ENCODE measurements around the gene FITM2. TPM values are rescaled to one million over a fixed set of nuclear protein-coding genes. Genes with fewer than 3 reads are reported as not detected.

The FITM2 gene
- total and polyA plus RNA-seq, 12 donors: 2.7 to 33.4 (median 18.5) TPM

GRCh38 chr20:44345147-44345546 is 34.1 kb upstream of the FITM2 start:
- Histone ChIP-seq H3K9me3 (replicated peaks in 1 of 3) (no peaks in the 10 kb centered on the region), H3K4me1 (replicated peaks in 1 of 2) (no peaks in the 10 kb centered on the region), H3K27ac (no peak overlapping the region), H3K4me3 (no peak overlapping the region), H3K36me3 (replicated peaks in 1 of 2) (no peaks in the 10 kb centered on the region), H3K27me3 (no peaks in the 10 kb centered on the region)
- no peak for DNase-seq
- WGBS, 4 donors: 82 to 92% (median 89%) methylated on average over 7 to 8 of the region's 8 CpGs
- intact Hi-C loops (cut with DNase I): no loop called here
- TF ChIP-seq, protein P1, sequence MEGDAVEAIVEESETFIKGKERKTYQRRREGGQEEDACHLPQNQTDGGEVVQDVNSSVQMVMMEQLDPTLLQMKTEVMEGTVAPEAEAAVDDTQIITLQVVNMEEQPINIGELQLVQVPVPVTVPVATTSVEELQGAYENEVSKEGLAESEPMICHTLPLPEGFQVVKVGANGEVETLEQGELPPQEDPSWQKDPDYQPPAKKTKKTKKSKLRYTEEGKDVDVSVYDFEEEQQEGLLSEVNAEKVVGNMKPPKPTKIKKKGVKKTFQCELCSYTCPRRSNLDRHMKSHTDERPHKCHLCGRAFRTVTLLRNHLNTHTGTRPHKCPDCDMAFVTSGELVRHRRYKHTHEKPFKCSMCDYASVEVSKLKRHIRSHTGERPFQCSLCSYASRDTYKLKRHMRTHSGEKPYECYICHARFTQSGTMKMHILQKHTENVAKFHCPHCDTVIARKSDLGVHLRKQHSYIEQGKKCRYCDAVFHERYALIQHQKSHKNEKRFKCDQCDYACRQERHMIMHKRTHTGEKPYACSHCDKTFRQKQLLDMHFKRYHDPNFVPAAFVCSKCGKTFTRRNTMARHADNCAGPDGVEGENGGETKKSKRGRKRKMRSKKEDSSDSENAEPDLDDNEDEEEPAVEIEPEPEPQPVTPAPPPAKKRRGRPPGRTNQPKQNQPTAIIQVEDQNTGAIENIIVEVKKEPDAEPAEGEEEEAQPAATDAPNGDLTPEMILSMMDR (IDR thresholded peaks at IDR 0.05): no peak
- no peak for TF ChIP-seq POLR2A (IDR thresholded peaks at IDR 0.05)

- WGBS, 4 donors: 83 to 93% (median 86%) methylated on average over 4 of the region's 4 CpGs
- intact Hi-C loops (cut with DNase I): no loop called here
Measured at GRCh38 chr20:44344723-44345122, 33.7 kb upstream of the FITM2 start.

GRCh38 chr20:44343162-44343675 is 32.2 kb upstream of the FITM2 start:
- Histone ChIP-seq H3K27ac (no peak overlapping the region), H3K36me3 (replicated peaks in 1 of 2) (no peaks in the 10 kb centered on the region), H3K27me3 (no peaks in the 10 kb centered on the region), H3K4me3 (no peak overlapping the region), H3K4me1 (replicated peaks in 1 of 2) (no peaks in the 10 kb centered on the region), H3K9me3 (replicated peaks in 1 of 3) (no peaks in the 10 kb centered on the region)
- no peak for DNase-seq
- intact Hi-C loops (cut with DNase I): no loop called here
- 85 to 91% (median 88%) methylated on average over 12 of the region's 12 CpGs for WGBS, 4 donors
- TF ChIP-seq, protein P1 (IDR thresholded peaks at IDR 0.05): no peak
- no peak for TF ChIP-seq POLR2A (IDR thresholded peaks at IDR 0.05)

More at GRCh38 chr20:44344723-44345122, 33.7 kb upstream of the FITM2 start:
- no peaks in the 10 kb centered on the region for H3K9me3 ChIP-seq (replicated peaks in 1 of 3)
- no peak overlapping the region for H3K4me3 ChIP-seq
- no peaks in the 10 kb centered on the region for H3K27me3 ChIP-seq
- TF ChIP-seq POLR2A (IDR thresholded peaks at IDR 0.05): no peak
- TF ChIP-seq, protein P1 (IDR thresholded peaks at IDR 0.05): no peak
- no peak for DNase-seq
- no peaks in the 10 kb centered on the region for H3K36me3 ChIP-seq (replicated peaks in 1 of 2)
- no peak overlapping the region for H3K27ac ChIP-seq
- H3K4me1 ChIP-seq (replicated peaks in 1 of 2): no peaks in the 10 kb centered on the region

DNA sequence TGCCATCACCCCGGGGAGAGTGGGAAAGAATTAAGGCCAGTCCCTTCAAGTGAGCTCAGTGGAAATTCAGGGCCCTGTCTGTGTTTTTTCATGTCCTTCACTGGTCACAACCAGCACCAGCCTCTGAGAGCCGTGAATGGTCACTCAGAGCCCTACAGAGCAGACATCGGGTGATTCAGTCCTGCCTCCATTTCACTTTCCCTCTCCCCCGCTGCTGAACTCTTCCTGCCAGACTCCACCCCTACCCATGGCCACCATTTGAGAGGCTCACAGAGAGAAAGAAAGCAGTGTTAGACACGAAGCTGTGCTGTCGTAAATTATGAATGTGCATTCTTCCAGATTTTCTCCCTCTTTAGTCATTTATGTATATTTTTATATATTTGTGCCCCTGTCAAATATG is 31.2 kb upstream of the FITM2 start:
- H3K4me1 ChIP-seq (replicated peaks in 1 of 2): no peaks in the 10 kb centered on the region
- DNase-seq: peak in 6 of 7 donors; percentile 26 to 57 (median 46)
- intact Hi-C loops (cut with DNase I): no loop called here
- TF ChIP-seq POLR2A (IDR thresholded peaks at IDR 0.05): no peak
- TF ChIP-seq, protein P1 (IDR thresholded peaks at IDR 0.05): no peak
- peak overlapping the region in 3 of 5 donors; percentile 3 to 40 (median 32) for H3K27ac ChIP-seq
- H3K9me3 ChIP-seq (replicated peaks in 1 of 3): no peaks in the 10 kb centered on the region
- no peaks in the 10 kb centered on the region for H3K36me3 ChIP-seq (replicated peaks in 1 of 2)
- 32 to 59% (median 40%) methylated on average over 6 of the region's 6 CpGs for WGBS, 4 donors
- no peak overlapping the region for H3K4me3 ChIP-seq
- H3K27me3 ChIP-seq: no peaks in the 10 kb centered on the region
